Breast epithelium (tissue), 4 donors: ENCODE measurements around the gene PTPRA. TPM values are rescaled to one million over a fixed set of nuclear protein-coding genes. Genes with fewer than 3 reads are reported as not detected.

Experiments
- DNase-seq, 2 donors: peaks; one replicate each; pipeline ENCODE4 v3.0.0-alpha.2; 2019; ENCODE audit warnings: low spot score in 2 of 2
- H3K27ac ChIP-seq, 2 donors: fragments of 200-600 bp; sonication (generic) in 1 of 2; one replicate each; pipeline ENCODE4 v1.5.1; 2016 to 2019; ENCODE audit warnings: mild to moderate bottlenecking in 1 of 2
- H3K27me3 ChIP-seq, 2 donors: fragments of 200-600 bp; sonication (generic) in 1 of 2; one replicate each; pipeline versions ENCODE4 v1.5.1 to v1.6.0; 2017 to 2019; ENCODE audit warnings: control low read depth in 1 of 2, mild to moderate bottlenecking in 1 of 2
- H3K36me3 ChIP-seq: fragments of 200-600 bp; one replicate; pipeline ENCODE4 v1.5.1; 2019
- H3K4me1 ChIP-seq, 2 donors: fragments of 200-600 bp; sonication (generic); one replicate each; pipeline ENCODE4 v1.5.1; 2016 to 2019; ENCODE audit warnings: control low read depth in 1 of 2
- H3K4me3 ChIP-seq, 3 donors: fragments of 200-600 bp; sonication (generic); 1 replicate in 2 of 3; 2 replicates in 1 of 3; pipeline ENCODE4 v1.5.1; 2016 to 2019; ENCODE audit warnings: mild to moderate bottlenecking in 3 of 3, moderate library complexity in 2 of 3
- H3K9me3 ChIP-seq, 2 donors: fragments of 200-600 bp; sonication (generic) in 1 of 2; one replicate each; pipeline ENCODE4 v1.5.1; 2016 to 2019; ENCODE audit warnings: control low read depth in 1 of 2
- CTCF ChIP-seq, 3 donors: fragments of 450-650 bp; IDR thresholded peaks; one replicate each; pipeline ENCODE4 v1.5.1; 2016 to 2017; ENCODE audit warnings: antibody characterized with exemption in 3 of 3, mild to moderate bottlenecking in 3 of 3, moderate library complexity in 3 of 3
- POLR2A ChIP-seq: fragments of 450-650 bp; IDR thresholded peaks from one replicate; pipeline ENCODE4 v1.6.1; 2016; ENCODE audit warnings: antibody characterized with exemption, mild to moderate bottlenecking, moderate library complexity
- POLR2AphosphoS5 ChIP-seq, 3 donors: sonication (generic); formaldehyde crosslinking; IDR thresholded peaks; one replicate each; pipeline ENCODE4 v1.6.1; 2017; ENCODE audit warnings: antibody characterized with exemption in 3 of 3
- intact Hi-C: fragments of 100-400 bp; cut with DNase I; formaldehyde crosslinking; loops from one replicate; pipeline ENCODE4 v1.15.1; 2023; ENCODE audit warnings: low total_unique reads
- total RNA-seq, 3 donors: library from RNA; depleted of rRNA; stranded (reverse); fragments of >200 nt; gene quantifications; one replicate each; pipeline ENCODE4 v1.1.0, GENCODE V29; 2016

PTPRA gene
- total RNA-seq, 3 donors from 2014 or later: 89.1 to 102 (median 96.0) TPM

- intact Hi-C loops: no loop called here
- Histone ChIP-seq H3K4me1 (no peaks in the 10 kb centered on the region), H3K27me3 (no peaks in the 10 kb centered on the region), H3K27ac (no peak overlapping the region), H3K36me3 (no peaks in the 10 kb centered on the region), H3K4me3 (no peak overlapping the region), H3K9me3 (no peaks in the 10 kb centered on the region)
- no peak for TF ChIP-seq CTCF (IDR thresholded peaks at IDR 0.05)
- TF ChIP-seq POLR2A: no peak
- no peak for TF ChIP-seq POLR2AphosphoS5 (IDR thresholded peaks at IDR 0.05)
- DNase-seq: no peak
These were observed 82.1 kb downstream of the PTPRA start for GRCh38 chr20:2955257-2955970.

GRCh38 chr20:2956480-2956879 is 83.2 kb downstream of the PTPRA start:
- H3K27me3 ChIP-seq: no peaks in the 10 kb centered on the region
- no peak overlapping the region for H3K27ac ChIP-seq
- intact Hi-C loops: no loop called here
- TF ChIP-seq POLR2AphosphoS5 (IDR thresholded peaks at IDR 0.05): no peak
- no peak for TF ChIP-seq POLR2A
- no peak for TF ChIP-seq CTCF (IDR thresholded peaks at IDR 0.05)
- H3K9me3 ChIP-seq: no peaks in the 10 kb centered on the region
- H3K4me3 ChIP-seq: no peak overlapping the region
- DNase-seq: no peak
- H3K36me3 ChIP-seq: no peaks in the 10 kb centered on the region
- H3K4me1 ChIP-seq: no peaks in the 10 kb centered on the region

DNA sequence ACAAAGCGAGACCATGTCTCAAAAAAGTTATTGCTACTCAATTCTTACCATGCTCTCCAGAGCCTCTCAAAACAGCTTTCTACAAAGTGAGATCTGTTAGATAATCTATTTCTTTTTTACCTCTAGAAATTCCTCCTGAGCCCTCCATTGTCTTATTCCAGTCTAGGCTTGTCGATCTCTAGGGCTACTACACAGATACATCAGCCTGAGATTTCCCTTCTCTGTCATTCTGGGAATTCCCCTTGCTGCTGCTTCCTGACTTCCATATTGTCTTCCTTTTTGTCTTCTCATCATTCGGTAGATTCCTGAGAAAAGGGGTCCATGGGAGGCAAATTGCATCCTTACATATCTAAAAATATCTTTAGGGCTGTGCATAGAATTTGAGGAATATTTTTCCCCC is 94.6 kb downstream of the PTPRA start:
- peaks cover 7% of the 10 kb centered on the region for H3K36me3 ChIP-seq
- no peaks in the 10 kb centered on the region for H3K27me3 ChIP-seq
- no peaks in the 10 kb centered on the region for H3K4me1 ChIP-seq

GRCh38 chr20:2972126-2972525 is 98.8 kb downstream of the PTPRA start:
- no peaks in the 10 kb centered on the region for H3K9me3 ChIP-seq
- no peaks in the 10 kb centered on the region for H3K36me3 ChIP-seq
- H3K4me3 ChIP-seq: no peak overlapping the region
- no peak overlapping the region for H3K27ac ChIP-seq
- no peak for DNase-seq
- TF ChIP-seq CTCF (IDR thresholded peaks at IDR 0.05) (no peak), POLR2A (no peak), POLR2AphosphoS5 (IDR thresholded peaks at IDR 0.05) (no peak)
- no peaks in the 10 kb centered on the region for H3K27me3 ChIP-seq
- H3K4me1 ChIP-seq: no peaks in the 10 kb centered on the region
- intact Hi-C loops: no loop called here

More for the DNA sequence above, 94.6 kb downstream of the PTPRA start:
- TF ChIP-seq POLR2AphosphoS5 (IDR thresholded peaks at IDR 0.05) (no peak), POLR2A (no peak)
- H3K4me3 ChIP-seq: no peak overlapping the region
- no peak for DNase-seq
- no peak overlapping the region for H3K27ac ChIP-seq
- intact Hi-C loops: no loop called here
- H3K9me3 ChIP-seq: no peaks in the 10 kb centered on the region

- Histone ChIP-seq H3K9me3 (no peaks in the 10 kb centered on the region), H3K27me3 (no peaks in the 10 kb centered on the region), H3K36me3 (no peaks in the 10 kb centered on the region), H3K4me1 (no peaks in the 10 kb centered on the region), H3K4me3 (no peak overlapping the region), H3K27ac (no peak overlapping the region)
- intact Hi-C loops: no loop called here
- TF ChIP-seq POLR2AphosphoS5 (IDR thresholded peaks at IDR 0.05) (no peak), POLR2A (no peak), CTCF (IDR thresholded peaks at IDR 0.05) (no peak)
- no peak for DNase-seq
These were observed 100.3 kb downstream of the PTPRA start for GRCh38 chr20:2973574-2973973.
